Measurements from ENCODE around the gene SLC27A5.

The SLC27A5 gene

DNA sequence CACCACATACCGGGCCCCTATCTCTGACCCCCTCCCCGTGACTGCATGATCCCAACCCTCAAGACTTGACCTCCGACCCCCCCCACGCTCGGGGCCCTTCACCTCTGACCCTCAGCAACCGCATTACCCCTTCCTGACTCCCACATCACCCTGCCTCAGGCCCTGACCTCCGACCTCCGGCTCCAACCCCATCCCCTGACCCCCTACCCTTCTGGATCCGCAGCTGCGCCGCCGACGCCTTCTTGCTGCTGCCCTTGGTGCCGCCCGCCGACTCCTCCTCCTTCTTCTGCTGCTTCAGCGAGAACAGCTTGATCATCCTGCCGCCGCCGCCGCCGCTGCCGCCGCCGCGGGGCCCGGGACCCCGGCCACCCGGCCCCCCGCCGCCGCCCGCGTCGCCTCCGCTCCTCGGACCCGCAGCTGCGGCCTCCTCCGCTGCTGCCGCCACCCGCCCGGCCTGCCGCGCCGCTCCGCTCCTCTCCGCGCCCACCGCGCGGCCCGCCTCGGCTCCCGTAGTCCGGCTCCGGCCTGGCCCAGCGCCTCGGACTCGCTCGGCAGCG, 46.4 kb upstream of the SLC27A5 start, which contains the start of gene UBE2M:
Gene UBE2M, minus strand, starts transcription at position 546 of the 557 bp plus-strand sequence. Its CDS starts 230 bp downstream, at position 316.
- TF ChIP-seq, protein P1, sequence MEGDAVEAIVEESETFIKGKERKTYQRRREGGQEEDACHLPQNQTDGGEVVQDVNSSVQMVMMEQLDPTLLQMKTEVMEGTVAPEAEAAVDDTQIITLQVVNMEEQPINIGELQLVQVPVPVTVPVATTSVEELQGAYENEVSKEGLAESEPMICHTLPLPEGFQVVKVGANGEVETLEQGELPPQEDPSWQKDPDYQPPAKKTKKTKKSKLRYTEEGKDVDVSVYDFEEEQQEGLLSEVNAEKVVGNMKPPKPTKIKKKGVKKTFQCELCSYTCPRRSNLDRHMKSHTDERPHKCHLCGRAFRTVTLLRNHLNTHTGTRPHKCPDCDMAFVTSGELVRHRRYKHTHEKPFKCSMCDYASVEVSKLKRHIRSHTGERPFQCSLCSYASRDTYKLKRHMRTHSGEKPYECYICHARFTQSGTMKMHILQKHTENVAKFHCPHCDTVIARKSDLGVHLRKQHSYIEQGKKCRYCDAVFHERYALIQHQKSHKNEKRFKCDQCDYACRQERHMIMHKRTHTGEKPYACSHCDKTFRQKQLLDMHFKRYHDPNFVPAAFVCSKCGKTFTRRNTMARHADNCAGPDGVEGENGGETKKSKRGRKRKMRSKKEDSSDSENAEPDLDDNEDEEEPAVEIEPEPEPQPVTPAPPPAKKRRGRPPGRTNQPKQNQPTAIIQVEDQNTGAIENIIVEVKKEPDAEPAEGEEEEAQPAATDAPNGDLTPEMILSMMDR (IDR thresholded peaks at IDR 0.05; ENCODE audit: insufficient read depth, low read length, missing control alignments) = no peak
- ChIA-PET POLR2A (interaction anchor here (1.0 to 2.2 kb wide), 3 partner anchors 13 to 14 kb away, joined by 4 to 5 read pairs (median 5); partner anchors contain the start of gene TRIM28), CTCF (interaction anchor here (1.5 to 1.8 kb wide), 2 partner anchors 38 to 39 kb away, joined by 7 to 10 read pairs; partner anchors contain the start of gene ZBTB45)
- peak within 1 kb of the TSS; percentile 97 for H3K4me3 ChIP-seq (ENCODE audit: low read depth, low read length)
- DNase-seq (ENCODE audit: low read depth, low spot score) = no peak

DNA sequence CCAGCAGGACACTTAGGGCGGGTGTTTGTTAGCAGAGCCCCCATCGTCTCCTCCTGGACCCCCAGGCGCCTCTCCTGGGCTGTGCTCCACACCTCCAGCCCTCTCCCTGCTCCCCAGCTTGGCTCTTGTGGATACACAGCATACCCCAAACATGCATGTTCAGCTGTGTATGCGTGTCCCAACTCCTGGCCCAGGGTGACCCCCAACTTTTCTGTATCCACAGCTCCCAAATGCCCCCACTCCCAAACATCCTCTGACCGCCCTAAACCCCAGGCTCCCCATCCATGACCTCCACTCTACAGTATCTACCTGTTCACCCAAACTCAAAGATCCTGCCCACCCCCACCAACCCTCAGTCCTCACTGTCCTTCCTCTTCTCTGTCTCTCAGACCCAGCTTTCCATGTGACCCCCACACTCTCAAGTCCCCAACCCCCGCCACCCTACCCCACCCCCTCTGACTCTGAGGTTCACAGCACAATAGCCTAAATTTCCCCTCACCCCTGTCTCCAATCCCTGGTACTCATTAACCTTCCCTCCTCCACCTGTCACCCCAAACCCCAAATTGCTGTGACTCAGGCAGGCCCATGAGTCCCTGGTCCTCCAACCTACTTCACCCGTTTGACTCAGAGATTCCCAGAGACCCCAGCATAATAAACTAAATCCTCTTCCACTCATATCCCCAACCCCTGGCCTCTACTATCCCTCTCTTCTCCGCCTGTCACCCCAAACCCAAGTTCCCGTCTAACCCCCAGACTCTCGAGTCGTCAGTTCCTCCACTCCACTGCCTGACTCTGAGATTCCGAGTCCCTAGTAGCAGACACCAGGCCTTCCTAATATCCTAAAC, 45.7 kb upstream of the SLC27A5 start:
- TF ChIP-seq, protein P1 (IDR thresholded peaks at IDR 0.05; ENCODE audit: insufficient read depth, low read length, missing control alignments) = no peak
- ChIA-PET CTCF (interaction anchor here (0.9 to 1.5 kb wide), 3 partner anchors 37 to 44 kb away, joined by 4 to 7 read pairs (median 5); partner anchors contain the start of gene ZBTB45), POLR2A (interaction anchor here (0.7 to 2.2 kb wide), 4 partner anchors 10 to 37 kb away, joined by 3 to 5 read pairs (median 4); partner anchors contain the start of gene TRIM28)
- no peak for DNase-seq (ENCODE audit: low read depth, low spot score)
- H3K4me3 ChIP-seq (ENCODE audit: low read depth, low read length) = peak overlapping the region; percentile 97

DNA sequence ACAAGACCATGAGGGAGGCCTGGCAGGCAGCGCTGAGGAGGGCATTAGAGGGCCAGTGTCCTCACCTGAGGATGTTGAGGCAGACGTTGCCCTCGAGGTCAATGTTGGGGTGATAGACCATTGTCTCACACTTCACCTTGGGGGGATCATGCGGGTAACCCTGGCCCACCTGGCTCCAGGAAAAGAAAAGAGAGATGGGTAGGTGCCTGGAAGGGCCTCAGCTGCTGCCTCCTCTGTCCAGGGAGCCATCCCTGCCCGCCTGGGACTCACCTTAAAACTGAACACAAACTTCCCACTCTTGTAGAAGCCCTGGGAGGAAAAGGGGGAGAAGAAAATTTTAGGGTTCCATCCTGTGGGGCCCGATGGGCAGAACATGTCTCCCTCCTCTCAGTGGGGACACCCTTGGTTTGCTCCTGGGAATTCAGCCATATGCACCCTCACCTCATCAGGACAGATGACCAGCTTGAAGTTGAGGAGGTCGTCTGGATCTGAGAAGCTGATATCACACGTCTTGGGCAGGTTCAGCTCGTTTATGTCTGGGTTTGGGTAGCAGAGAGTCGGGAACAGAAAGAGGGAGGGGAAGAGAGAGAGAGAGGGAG, 44.9 kb upstream of the SLC27A5 start:
- TF ChIP-seq, protein P1 (IDR thresholded peaks at IDR 0.05; ENCODE audit: insufficient read depth, low read length, missing control alignments) = no peak
- POLR2A ChIA-PET = interaction anchor here (0.7 to 2.2 kb wide), 3 partner anchors 9 to 37 kb away, joined by 3 to 5 read pairs (median 3); no protein-coding TSS in a partner anchor
- CTCF ChIA-PET = interaction anchor here (0.9 to 1.5 kb wide), 3 partner anchors 37 to 43 kb away, joined by 4 to 7 read pairs (median 5); partner anchors contain the start of gene ZBTB45
- no peak for DNase-seq (ENCODE audit: low read depth, low spot score)
- peak overlapping the region; percentile 97 for H3K4me3 ChIP-seq (ENCODE audit: low read depth, low read length)

DNA sequence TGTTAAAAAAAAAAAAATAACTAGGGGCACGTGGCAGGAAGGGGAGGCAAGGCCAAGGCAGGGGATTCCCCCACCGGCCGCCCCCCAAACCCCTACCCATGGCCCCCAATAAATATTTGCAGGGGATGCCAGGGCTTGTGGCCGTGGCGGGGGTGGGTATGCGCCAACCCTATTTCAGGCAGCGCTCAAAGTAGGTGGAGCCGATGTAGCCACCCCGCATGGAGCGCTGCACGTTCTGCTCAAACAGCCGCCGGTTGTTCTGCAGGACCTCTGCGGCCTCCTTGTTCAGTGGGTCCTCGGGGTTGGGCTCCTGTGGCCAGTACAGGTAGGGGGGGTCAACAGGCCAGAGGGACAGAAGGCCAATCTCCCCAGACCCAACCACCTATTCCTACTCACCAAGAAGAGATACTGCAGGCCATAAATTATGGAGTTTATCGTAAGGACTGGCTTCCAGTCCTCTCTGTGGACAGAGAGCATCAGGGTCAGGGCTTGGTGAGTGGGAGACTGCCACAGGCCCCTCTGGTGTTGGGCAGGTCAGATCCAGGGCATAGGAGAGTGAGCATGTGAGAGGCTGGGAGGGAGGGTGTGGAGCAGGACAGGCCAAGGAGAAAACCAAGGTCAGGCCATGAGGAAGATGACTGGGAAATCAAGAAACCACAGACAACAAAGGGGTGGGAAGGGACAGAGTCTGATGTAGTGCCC, 44.3 kb upstream of the SLC27A5 start:
- CTCF ChIA-PET = interaction anchor here (3.1 to 3.7 kb wide), 2 partner anchors 12 to 36 kb away, joined by 22 to 37 read pairs; partner anchors contain the start of genes TRIM28 and ZBTB45
- POLR2A ChIA-PET = interaction anchor here (3.4 to 3.5 kb wide), 2 partner anchors 11 to 36 kb away, joined by 27 to 81 read pairs; partner anchors contain the start of genes TRIM28 and ZBTB45
- TF ChIP-seq, protein P1 (IDR thresholded peaks at IDR 0.05; ENCODE audit: insufficient read depth, low read length, missing control alignments) = no peak
- DNase-seq (ENCODE audit: low read depth, low spot score) = no peak
- peak overlapping the region; percentile 97 for H3K4me3 ChIP-seq (ENCODE audit: low read depth, low read length)

DNA sequence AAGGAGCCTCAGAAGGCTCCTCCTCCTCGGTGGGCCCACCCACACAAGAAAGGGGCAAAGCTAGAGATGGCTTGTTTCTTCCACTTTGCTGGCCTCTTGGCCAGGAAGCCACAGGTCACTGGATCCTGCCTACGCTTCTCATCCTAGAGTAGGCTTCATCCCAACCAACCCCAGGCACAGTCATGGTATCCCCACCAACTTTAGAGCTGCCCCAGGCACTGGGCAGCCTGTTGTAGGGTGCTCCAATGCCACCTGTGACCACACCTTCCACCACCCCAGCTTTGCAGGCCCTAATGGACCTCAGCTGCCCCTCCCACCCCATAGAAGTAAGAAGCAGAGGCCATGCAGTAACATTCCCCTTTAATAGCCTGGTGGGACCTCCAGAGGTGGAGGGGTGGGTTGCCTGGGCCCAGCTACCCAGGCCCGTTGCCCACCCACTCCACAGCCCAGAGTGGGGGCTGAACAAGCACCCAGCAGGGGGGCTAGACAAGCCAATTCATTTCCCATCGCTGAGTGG, 43.6 kb upstream of the SLC27A5 start:
- H3K4me3 ChIP-seq (ENCODE audit: low read depth, low read length) = peak overlapping the region; percentile 81
- CTCF ChIA-PET = interaction anchor here (3.1 to 3.7 kb wide), 2 partner anchors 11 to 35 kb away, joined by 22 to 37 read pairs; partner anchors contain the start of genes TRIM28 and ZBTB45
- POLR2A ChIA-PET = interaction anchor here (3.4 to 3.5 kb wide), 2 partner anchors 10 to 36 kb away, joined by 27 to 81 read pairs; partner anchors contain the start of genes TRIM28 and ZBTB45
- no peak for DNase-seq (ENCODE audit: low read depth, low spot score)
- TF ChIP-seq, protein P1 (IDR thresholded peaks at IDR 0.05; ENCODE audit: insufficient read depth, low read length, missing control alignments) = no peak
